Measurements from ENCODE around the gene GRN. TPM values are rescaled to one million over a fixed set of nuclear protein-coding genes. Genes with fewer than 3 reads are reported as not detected.
A peak's percentile ranks its signal among the peaks of the same experiment; 100 is the strongest.

Gene GRN
- total and polyA plus RNA-seq, 2 of the 13 experiments (the other 11 are each of a cell fraction or from before 2014, with no cell fraction given): 86.6 to 143 TPM

- FAIRE-seq: no peak
- Histone ChIP-seq H3K4me2 (ENCODE audit: low read depth, low read length) (no peak overlapping the region), H4K20me1 (ENCODE audit: insufficient read depth, low read length) (no peaks in the 10 kb centered on the region), H3K79me2 (ENCODE audit: insufficient read depth, low read length) (no peaks in the 10 kb centered on the region), H3K9ac (ENCODE audit: insufficient read depth, low read depth, low read length) (no peak overlapping the region), H3K4me3 (replicated peaks in 1 of 3; ENCODE audit: insufficient read depth in 1 of 3, low read depth in 2 of 3, low read length in 3 of 3) (no peak overlapping the region; a peak in 1 of 6 replicates), H2AFZ (ENCODE audit: low read length) (no peak overlapping the region), H3K27me3 (ENCODE audit: control insufficient read depth in 1 of 2, insufficient read depth in 2 of 2, low read length in 2 of 2) (peaks cover 8 to 10% of the 10 kb centered on the region in 2 experiments; a peak in 3 of 5 replicates), H3K9me3 (ENCODE audit: low read length) (no peaks in the 10 kb centered on the region), H3K4me1 (ENCODE audit: insufficient read depth, low read length) (peaks cover 16% of the 10 kb centered on the region), H3K27ac (ENCODE audit: extremely low read length, insufficient read depth, low read length) (no peak overlapping the region), H3K36me3 (replicated peaks in 1 of 2; ENCODE audit: control insufficient read depth in 1 of 2, insufficient read depth in 2 of 2, low read length in 2 of 2) (peaks cover 9 to 17% of the 10 kb centered on the region in 2 experiments; a peak in 4 of 5 replicates)
- ChIA-PET CTCF (ENCODE audit: low intra/inter-chr PET ratio, low total read pairs) (no interaction called here), POLR2A (interaction anchor here (4.8 kb wide), 1 partner anchor 11 kb away, joined by 24 read pairs; the partner anchor contains the start of gene GRN)
- no TSS peak for BruUV-seq (replicated peaks)
- in situ Hi-C loops (cut with HindIII; ENCODE audit: extremely low pct_ligation_motif_present, low pct_unique_long_range_greater_than_20kb) (no loop called here), intact Hi-C loops (cut with micrococcal nuclease; ENCODE audit: unreplicated experiment) (loop anchor here (10.0 kb wide), 1 partner anchor 169 kb away; no protein-coding TSS in a partner anchor)
- no peak for DNase-seq (ENCODE audit: low spot score)
- WGBS (ENCODE audit: low lambda C conversion rate): 20% methylated on average over 9 of the region's 11 CpGs
- ATAC-seq: peak; percentile 52
- TF ChIP-seq STAG1 (CRISPR knock-in tag; IDR thresholded peaks at IDR 0.05) (peak; percentile 45), ZNF841 (CRISPR knock-in tag; IDR thresholded peaks at IDR 0.05; ENCODE audit: borderline replicate concordance) (no peak), ZNF792 (CRISPR knock-in tag; IDR thresholded peaks at IDR 0.05) (no peak), HOXA3 (CRISPR knock-in tag; IDR thresholded peaks at IDR 0.05) (0 out of 2 replicates have a peak, but pooled peaks have one; percentile 19), ZNF670 (CRISPR knock-in tag; IDR thresholded peaks at IDR 0.05; ENCODE audit: borderline replicate concordance) (no peak), CTCF (CRISPR knock-in tag; IDR thresholded peaks at IDR 0.05) (peak; percentile 64), ZNF782 (CRISPR knock-in tag; IDR thresholded peaks at IDR 0.05; ENCODE audit: borderline replicate concordance) (no peak), AGO2 (optimal IDR thresholded peaks at IDR 0.05; ENCODE audit: low read depth, low read length) (no peak), NONO (IDR thresholded peaks at IDR 0.05) (no peak), NONO (CRISPR knock-in tag; conservative IDR thresholded peaks at IDR 0.05) (0 out of 2 replicates have a peak, but pooled peaks have one; percentile 31), HNRNPLL (IDR thresholded peaks at IDR 0.05; ENCODE audit: low read depth, low read length, poor library complexity, severe bottlenecking) (peak; percentile 49), HNRNPL (IDR thresholded peaks at IDR 0.05; ENCODE audit: low read depth, low read length) (peak; percentile 69; the same call in 1 of the 2 replicates), GABPB1 (CRISPR knock-in tag; IDR thresholded peaks at IDR 0.05) (0 out of 2 replicates have a peak, but pooled peaks have one; percentile 11), CEBPG (CRISPR knock-in tag; IDR thresholded peaks at IDR 0.05) (no peak), CHCHD3 (CRISPR knock-in tag; IDR thresholded peaks at IDR 0.05) (no peak), ARHGAP35 (CRISPR knock-in tag; IDR thresholded peaks at IDR 0.05; ENCODE audit: borderline replicate concordance) (no peak), ZSCAN29 (CRISPR knock-in tag; conservative IDR thresholded peaks at IDR 0.05) (no peak)
- TF ChIP-seq, protein P1, sequence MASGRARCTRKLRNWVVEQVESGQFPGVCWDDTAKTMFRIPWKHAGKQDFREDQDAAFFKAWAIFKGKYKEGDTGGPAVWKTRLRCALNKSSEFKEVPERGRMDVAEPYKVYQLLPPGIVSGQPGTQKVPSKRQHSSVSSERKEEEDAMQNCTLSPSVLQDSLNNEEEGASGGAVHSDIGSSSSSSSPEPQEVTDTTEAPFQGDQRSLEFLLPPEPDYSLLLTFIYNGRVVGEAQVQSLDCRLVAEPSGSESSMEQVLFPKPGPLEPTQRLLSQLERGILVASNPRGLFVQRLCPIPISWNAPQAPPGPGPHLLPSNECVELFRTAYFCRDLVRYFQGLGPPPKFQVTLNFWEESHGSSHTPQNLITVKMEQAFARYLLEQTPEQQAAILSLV (CRISPR knock-in tag; IDR thresholded peaks at IDR 0.05; ENCODE audit: borderline replicate concordance): no peak
- TF ChIP-seq, protein P2, sequence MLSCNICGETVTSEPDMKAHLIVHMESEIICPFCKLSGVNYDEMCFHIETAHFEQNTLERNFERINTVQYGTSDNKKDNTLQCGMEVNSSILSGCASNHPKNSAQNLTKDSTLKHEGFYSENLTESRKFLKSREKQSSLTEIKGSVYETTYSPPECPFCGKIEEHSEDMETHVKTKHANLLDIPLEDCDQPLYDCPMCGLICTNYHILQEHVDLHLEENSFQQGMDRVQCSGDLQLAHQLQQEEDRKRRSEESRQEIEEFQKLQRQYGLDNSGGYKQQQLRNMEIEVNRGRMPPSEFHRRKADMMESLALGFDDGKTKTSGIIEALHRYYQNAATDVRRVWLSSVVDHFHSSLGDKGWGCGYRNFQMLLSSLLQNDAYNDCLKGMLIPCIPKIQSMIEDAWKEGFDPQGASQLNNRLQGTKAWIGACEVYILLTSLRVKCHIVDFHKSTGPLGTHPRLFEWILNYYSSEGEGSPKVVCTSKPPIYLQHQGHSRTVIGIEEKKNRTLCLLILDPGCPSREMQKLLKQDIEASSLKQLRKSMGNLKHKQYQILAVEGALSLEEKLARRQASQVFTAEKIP (CRISPR knock-in tag; IDR thresholded peaks at IDR 0.05; ENCODE audit: borderline replicate concordance): no peak
Observed at GRCh38 chr17:44356241-44356640, 11.1 kb downstream of the GRN start.
